ENCODE results near the gene LDB2.
"Not testable (repeated sequence)": the region's sequence is repeated elsewhere in the genome, so short reads cannot be mapped to it uniquely, and the experiment has no call there.

Gene LDB2

GRCh38 chr4:16636912-16637630 lies 261.4 kb downstream of the LDB2 start:
- DNase-seq = no peak

DNA sequence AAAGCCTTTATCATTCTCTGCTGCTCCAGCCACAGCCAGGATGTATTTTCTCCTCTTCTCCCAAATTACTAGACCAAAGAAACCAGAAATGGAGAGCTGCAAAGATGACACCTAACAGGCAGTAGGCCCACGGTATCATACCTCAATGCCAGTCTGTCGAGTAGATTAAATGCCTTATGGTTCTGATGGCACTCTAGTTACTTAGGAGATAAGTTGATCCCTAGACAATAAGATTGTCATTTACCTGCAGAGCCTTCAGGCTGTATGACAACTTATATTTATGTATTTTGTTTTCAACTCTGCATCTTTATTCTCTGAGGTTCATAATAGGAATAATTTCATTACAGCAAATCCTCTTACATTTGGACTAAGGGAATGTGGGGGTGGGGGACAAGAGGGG lies 262.1 kb downstream of the LDB2 start:
- DNase-seq = no peak

GRCh38 chr4:16629274-16629673 lies 269.2 kb downstream of the LDB2 start:
- not testable (repeated sequence) for DNase-seq

DNA sequence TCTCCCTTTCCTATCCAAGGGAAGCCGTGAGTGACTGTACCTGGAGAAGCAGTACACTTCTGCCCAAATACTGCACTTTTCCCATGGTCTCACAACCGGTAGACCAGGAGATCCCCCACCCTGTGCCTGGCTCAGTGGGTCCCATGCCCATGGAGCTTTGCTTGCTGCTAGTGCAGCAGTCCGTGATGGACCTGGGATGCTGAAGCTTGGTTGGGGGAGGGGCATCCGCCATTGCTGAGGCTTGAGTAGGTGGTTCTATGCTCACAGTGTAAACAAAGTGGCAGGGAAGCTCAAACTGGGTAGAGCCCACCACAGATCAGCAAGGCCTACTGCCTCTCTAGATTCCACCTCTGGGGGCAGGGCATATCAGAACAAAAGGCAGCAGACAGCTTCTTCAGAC lies 269.6 kb downstream of the LDB2 start:
- not testable (repeated sequence) for DNase-seq

GRCh38 chr4:16627999-16628398 lies 270.4 kb downstream of the LDB2 start:
- no peak for DNase-seq

DNA sequence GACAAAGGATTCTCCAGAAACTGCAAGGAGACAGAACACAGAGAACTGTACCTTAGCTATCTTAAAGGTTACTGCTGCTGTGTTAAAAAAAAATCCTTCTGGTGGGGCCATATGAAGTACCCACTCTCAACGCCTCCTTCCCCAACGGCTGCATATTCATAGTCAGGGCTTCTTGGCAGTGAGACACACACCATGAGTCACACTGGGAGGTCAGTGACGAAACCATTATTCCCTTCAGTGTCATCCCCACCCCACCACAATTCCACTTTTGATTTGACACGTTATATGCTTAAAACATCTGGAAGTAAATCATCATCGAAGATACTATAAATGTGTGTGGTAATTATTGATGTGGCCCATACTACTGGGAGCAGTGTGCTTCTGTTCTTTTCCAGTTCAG lies 271.5 kb downstream of the LDB2 start:
- DNase-seq = no peak

- no peak for DNase-seq
Measured at GRCh38 chr4:16622826-16623225, 275.6 kb downstream of the LDB2 start.

- no peak for DNase-seq
Measured at GRCh38 chr4:16617435-16617834, 281.0 kb downstream of the LDB2 start.

- DNase-seq = no peak
Measured at GRCh38 chr4:16617011-16617410, 281.4 kb downstream of the LDB2 start.

DNA sequence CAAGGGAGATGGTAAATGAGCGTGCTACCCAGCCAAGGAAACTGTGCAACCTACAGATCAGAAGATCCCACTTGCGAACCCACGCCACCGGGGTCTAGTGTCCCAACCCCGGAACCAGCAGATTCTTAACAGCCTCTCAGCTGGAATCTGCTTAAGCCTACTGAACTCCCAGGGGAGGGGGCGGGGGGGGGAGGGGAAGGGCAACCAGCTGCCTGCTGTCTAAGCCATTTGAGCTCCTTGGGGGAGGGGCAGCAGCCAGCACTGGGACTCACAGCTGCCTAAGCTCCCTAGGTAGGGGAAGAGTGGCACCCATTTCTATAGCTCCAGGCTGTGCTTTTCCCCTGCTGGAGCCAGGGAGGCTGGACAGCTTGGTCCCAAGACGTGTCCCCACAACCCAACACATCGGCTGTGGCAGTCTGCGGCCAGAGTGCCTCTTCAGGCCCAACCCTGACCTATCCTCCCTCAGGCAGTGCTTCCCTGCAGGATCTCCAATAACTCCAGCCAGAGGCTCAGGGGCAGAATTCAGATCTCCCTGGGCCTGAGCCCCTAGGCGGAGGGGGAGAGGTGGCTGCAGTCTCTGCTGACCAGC lies 289.2 kb downstream of the LDB2 start:
- no peak for DNase-seq

GRCh38 chr4:16608611-16609125 lies 289.8 kb downstream of the LDB2 start:
- DNase-seq = no peak

- no peak for DNase-seq
Measured at GRCh38 chr4:16608123-16608522, 290.3 kb downstream of the LDB2 start.

GRCh38 chr4:16607241-16608066 lies 291.0 kb downstream of the LDB2 start:
- DNase-seq = no peak

DNA sequence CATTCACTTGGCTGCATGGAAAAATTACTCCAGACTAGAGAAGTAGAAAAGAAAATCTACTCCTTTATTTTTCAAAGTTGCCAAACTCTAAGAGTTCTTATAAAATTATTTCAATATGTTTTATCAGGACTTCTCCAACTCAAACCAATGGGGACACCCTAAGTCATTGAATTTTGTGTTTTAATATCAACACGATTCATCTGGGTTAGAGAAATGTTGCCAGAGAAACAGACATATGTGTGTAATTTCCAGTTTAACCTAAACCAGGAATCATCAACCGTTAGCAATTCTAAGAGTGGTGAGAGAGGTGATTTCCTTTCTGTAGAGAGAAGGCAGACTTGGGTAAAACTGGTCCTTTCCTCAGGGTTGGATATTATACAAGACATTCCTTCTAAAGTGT lies 291.8 kb downstream of the LDB2 start:
- DNase-seq = no peak

- no peak for DNase-seq
Measured at GRCh38 chr4:16603178-16603577, 295.3 kb downstream of the LDB2 start.

DNA sequence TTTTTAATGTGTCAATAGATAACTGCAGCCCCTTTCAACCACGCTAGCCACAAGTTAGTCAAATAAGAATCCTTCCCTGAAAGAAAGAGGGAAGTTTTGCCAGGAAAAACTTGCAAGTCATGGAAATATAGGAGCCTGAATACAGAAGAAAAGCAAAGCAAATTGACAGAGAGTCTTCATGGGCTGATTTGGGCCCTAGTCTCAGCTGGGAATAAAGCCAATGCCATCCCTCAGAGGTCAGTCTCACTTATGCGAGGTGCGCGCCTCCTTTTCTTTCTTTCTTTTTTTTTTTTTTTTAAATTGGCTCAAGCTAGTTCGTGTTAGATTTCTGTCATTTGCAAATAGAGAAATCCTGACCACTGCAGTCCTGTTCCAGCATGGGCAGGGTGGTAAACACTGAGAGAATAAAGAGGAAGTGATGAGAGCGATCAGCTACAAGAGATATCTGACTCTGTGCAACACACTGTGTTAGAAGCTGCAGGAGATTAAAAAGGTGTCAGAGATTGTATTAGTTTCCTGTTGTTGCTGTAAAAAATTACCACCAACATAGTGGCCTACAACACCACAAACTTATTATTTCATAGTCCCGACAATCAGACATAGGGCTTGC lies 299.7 kb downstream of the LDB2 start:
- DNase-seq = no peak

DNA sequence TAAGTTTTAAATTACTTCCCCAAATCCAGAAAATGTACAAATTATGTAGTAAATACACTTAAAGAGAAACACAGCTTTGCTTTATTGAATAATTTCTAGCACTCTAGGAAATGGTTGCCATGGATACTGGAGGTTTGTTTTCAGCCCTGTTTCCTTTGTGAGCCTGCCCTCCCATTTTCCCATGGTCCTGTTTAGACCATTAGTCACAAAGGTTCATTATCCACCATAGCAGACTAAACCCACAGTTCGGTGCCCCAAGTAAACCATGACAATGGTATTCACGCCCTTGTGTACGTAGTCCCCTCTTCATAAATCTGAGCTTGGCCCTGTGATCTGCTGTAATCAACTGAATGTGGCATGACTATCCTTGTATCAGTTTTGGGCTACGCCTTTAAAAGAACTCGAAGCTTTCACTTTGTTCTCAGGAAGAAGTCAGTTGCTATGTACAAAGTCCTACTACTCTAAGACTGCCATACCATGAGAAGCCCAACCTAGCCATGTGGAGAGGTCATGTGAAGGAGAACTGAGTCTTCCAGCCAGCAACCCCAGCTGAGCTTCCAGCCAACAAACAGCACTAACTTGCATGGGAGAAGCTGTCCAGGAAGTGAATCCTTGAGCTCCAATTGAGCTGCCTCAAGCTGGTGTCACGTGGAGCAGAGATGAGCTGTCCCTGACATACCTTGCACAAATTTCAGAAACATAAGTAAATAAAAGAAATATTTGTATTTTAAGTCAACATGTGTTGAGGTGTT lies 300.4 kb downstream of the LDB2 start:
- no peak for DNase-seq

GRCh38 chr4:16597443-16597842 lies 301.0 kb downstream of the LDB2 start:
- no peak for DNase-seq

DNA sequence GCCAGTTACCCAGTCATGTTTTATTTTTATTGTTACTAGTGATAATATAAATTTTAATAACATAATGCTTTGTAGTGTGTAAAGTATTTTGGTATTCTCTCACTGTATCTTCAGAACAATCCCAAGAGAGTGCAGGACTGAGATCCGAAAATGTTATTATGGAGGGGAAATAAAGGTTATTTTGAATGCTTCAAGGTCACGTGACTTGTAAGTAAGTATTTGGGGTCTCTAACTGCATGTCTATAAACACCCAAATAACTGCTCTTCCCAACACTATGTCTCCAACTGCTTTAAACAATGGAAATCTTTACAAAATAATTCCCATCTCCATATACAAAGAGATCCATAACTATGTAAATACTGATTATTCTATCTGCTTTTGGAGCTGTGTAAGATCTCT lies 302.2 kb downstream of the LDB2 start:
- no peak for DNase-seq

GRCh38 chr4:16594128-16594527 lies 304.3 kb downstream of the LDB2 start:
- no peak for DNase-seq

- no peak for DNase-seq
Measured at GRCh38 chr4:16593386-16593785, 305.1 kb downstream of the LDB2 start.

GRCh38 chr4:16591272-16591826 lies 307.1 kb downstream of the LDB2 start:
- DNase-seq = no peak
